H1 (cell line): Measurements from ENCODE around the gene SRSF7. TPM values are rescaled to one million over a fixed set of nuclear protein-coding genes. Genes with fewer than 3 reads are reported as not detected.

ENCODE experiments used
- CTCF ChIA-PET: fragments of 300-600 bp; sonication (Branson Sonifier 250); formaldehyde crosslinking; loops from one replicate; lab custom pipeline; 2021; ENCODE audit not compliant: partially characterized antibody; lab: Charles Lee
- POLR2A ChIA-PET: fragments of 300-600 bp; sonication (Branson Sonifier 250); formaldehyde crosslinking; loops from one replicate; lab custom pipeline; 2021; ENCODE audit warnings: inconsistent platforms; ENCODE audit not compliant: partially characterized antibody; lab: Charles Lee
- DNase-seq, 2 experiments: peaks; one replicate each; pipeline versions ENCODE4 v3.0.0 to v3.0.0-alpha.2; 2010 to 2022; ENCODE audit warnings: low spot score in 2 of 2, low read depth in 1 of 2, mixed read lengths in 1 of 2
- FAIRE-seq: peaks from 2 replicates; lab custom pipeline; 2011; peaks lifted over from hg19 to GRCh38; lab: Jason Lieb, UNC
- H2AFZ ChIP-seq: 2 replicates; pipeline ENCODE4 v1.8.1; 2012; ENCODE audit warnings: low read length, inconsistent platforms
- H2AK5ac ChIP-seq: 2 replicates; pipeline ENCODE4 v1.6.1; 2013; ENCODE audit warnings: low read depth, low read length
- H2BK120ac ChIP-seq: replicated peaks from 2 replicates; pipeline ENCODE3; 2013; ENCODE audit warnings: low read depth, low read length, inconsistent platforms
- H2BK12ac ChIP-seq: 2 replicates; pipeline ENCODE4 v1.6.1; 2013; ENCODE audit warnings: low read depth, low read length
- H2BK15ac ChIP-seq: 2 replicates; pipeline ENCODE4 v1.6.1; 2013; ENCODE audit warnings: low read length
- H2BK20ac ChIP-seq: 2 replicates; pipeline ENCODE4 v1.6.1; 2013; ENCODE audit warnings: low read length
- H2BK5ac ChIP-seq: 2 replicates; pipeline ENCODE4 v1.6.1; 2013; ENCODE audit warnings: low read depth, low read length
- H3K14ac ChIP-seq: 2 replicates; pipeline ENCODE4 v1.6.1; 2013; ENCODE audit warnings: inconsistent platforms; ENCODE audit not compliant: insufficient read length
- H3K18ac ChIP-seq: 2 replicates; pipeline ENCODE4 v1.6.1; 2013; ENCODE audit warnings: low read length; ENCODE audit errors: extremely low read depth
- H3K23ac ChIP-seq: 2 replicates; pipeline ENCODE4 v1.6.1; 2013; ENCODE audit warnings: inconsistent platforms; ENCODE audit not compliant: insufficient read length
- H3K23me2 ChIP-seq: 2 replicates; pipeline ENCODE4 v1.6.1; 2013; ENCODE audit warnings: low read depth, low read length
- H3K27ac ChIP-seq: 2 replicates; pipeline ENCODE4 v1.6.1; 2011; ENCODE audit warnings: low read depth, low read length, inconsistent platforms
- H3K27me3 ChIP-seq, 4 experiments: replicated peaks in 1 of 4; 1 replicate in 1 of 4; 2 replicates in 3 of 4; pipeline versions ENCODE4 v1.6.1 to v1.8.1; 2011 to 2013; ENCODE audit warnings: low read length in 3 of 4, mild to moderate bottlenecking in 3 of 4, inconsistent platforms in 2 of 4, mixed read lengths in 2 of 4, moderate library complexity in 1 of 4; ENCODE audit not compliant: control insufficient read depth in 3 of 4, insufficient read depth in 3 of 4; ENCODE audit errors: extremely low read depth in 1 of 4
- H3K36me3 ChIP-seq, 4 experiments: 2 replicates each; pipeline versions ENCODE4 v1.6.1 to v1.8.1; 2011 to 2013; ENCODE audit warnings: mild to moderate bottlenecking in 4 of 4, low read length in 3 of 4, moderate library complexity in 2 of 4, control low read depth in 1 of 4, inconsistent platforms in 1 of 4; ENCODE audit not compliant: insufficient read depth in 4 of 4, control insufficient read depth in 2 of 4
- H3K4ac ChIP-seq: replicated peaks from 2 replicates; pipeline ENCODE3; 2013; ENCODE audit warnings: low read length, low read depth, mixed read lengths, inconsistent platforms; ENCODE audit not compliant: insufficient read length
- H3K4me1 ChIP-seq, 4 experiments: replicated peaks in 1 of 4; 1 replicate in 1 of 4; 2 replicates in 3 of 4; pipeline versions ENCODE4 v1.6.1 to v1.8.1; 2011 to 2013; ENCODE audit warnings: low read length in 3 of 4, inconsistent platforms in 2 of 4, mixed read lengths in 1 of 4; ENCODE audit not compliant: insufficient read depth in 4 of 4, control insufficient read depth in 3 of 4
- H3K4me2 ChIP-seq, 2 experiments: 2 replicates each; pipeline versions ENCODE4 v1.6.1 to v1.8.1; 2011 to 2013; ENCODE audit warnings: low read depth in 2 of 2, low read length in 2 of 2, control low read depth in 1 of 2, inconsistent platforms in 1 of 2, mild to moderate bottlenecking in 1 of 2; ENCODE audit not compliant: insufficient read depth in 1 of 2
- H3K4me3 ChIP-seq, 4 experiments: fragments of 200-600, 300-600 bp in 1 of 4; sonication (generic), shearing (Covaris generic), sonication (Bioruptor Twin) in 1 of 4; 2 replicates each; pipeline versions ENCODE4 v1.5.1 to v1.8.1; 2011 to 2016; ENCODE audit warnings: low read length in 4 of 4, low read depth in 3 of 4, control low read depth in 2 of 4, inconsistent platforms in 2 of 4, mild to moderate bottlenecking in 2 of 4, mixed read lengths in 1 of 4, moderate library complexity in 1 of 4; ENCODE audit not compliant: insufficient read depth in 2 of 4; ENCODE audit errors: extremely low read depth in 1 of 4
- H3K56ac ChIP-seq: replicated peaks from 2 replicates; pipeline ENCODE3; 2013; ENCODE audit warnings: low read depth, mild to moderate bottlenecking, mixed read lengths, low read length, inconsistent platforms; ENCODE audit not compliant: insufficient read length
- H3K79me1 ChIP-seq: 2 replicates; pipeline ENCODE4 v1.6.1; 2013; ENCODE audit warnings: low read depth, low read length, control low read depth
- H3K79me2 ChIP-seq, 2 experiments: 2 replicates each; pipeline versions ENCODE4 v1.6.1 to v1.8.1; 2012 to 2013; ENCODE audit warnings: low read length in 2 of 2, mild to moderate bottlenecking in 2 of 2, inconsistent platforms in 1 of 2; ENCODE audit not compliant: insufficient read depth in 2 of 2, control insufficient read depth in 1 of 2
- H3K9ac ChIP-seq, 4 experiments: replicated peaks in 1 of 4; 1 replicate in 1 of 4; 2 replicates in 3 of 4; pipeline versions ENCODE4 v1.6.1 to v1.8.1; 2011 to 2013; ENCODE audit warnings: low read depth in 3 of 4, low read length in 3 of 4, control low read depth in 2 of 4, mild to moderate bottlenecking in 2 of 4, moderate library complexity in 2 of 4, inconsistent platforms in 1 of 4; ENCODE audit errors: extremely low read depth in 1 of 4
- H3K9me3 ChIP-seq, 2 experiments: 2 replicates each; pipeline versions ENCODE4 v1.6.1 to v1.8.1; 2012 to 2013; ENCODE audit warnings: mild to moderate bottlenecking in 2 of 2, moderate library complexity in 2 of 2, control low read depth in 1 of 2, inconsistent platforms in 1 of 2, low read depth in 1 of 2, low read length in 1 of 2, mixed read lengths in 1 of 2; ENCODE audit not compliant: insufficient read depth in 2 of 2
- H4K20me1 ChIP-seq, 2 experiments: replicated peaks in 1 of 2; 2 replicates each; pipeline versions ENCODE3 to v1.8.1; 2011 to 2013; ENCODE audit warnings: inconsistent platforms in 2 of 2, low read length in 2 of 2, mild to moderate bottlenecking in 1 of 2; ENCODE audit not compliant: insufficient read depth in 2 of 2, control insufficient read depth in 1 of 2
- H4K5ac ChIP-seq: 2 replicates; pipeline ENCODE4 v1.6.1; 2013; ENCODE audit warnings: low read length, low read depth, mixed read lengths, inconsistent platforms; ENCODE audit not compliant: insufficient read length
- H4K8ac ChIP-seq: 2 replicates; pipeline ENCODE4 v1.8.0; 2013; ENCODE audit warnings: mild to moderate bottlenecking, moderate library complexity, low read length, inconsistent platforms; ENCODE audit not compliant: insufficient read depth; ENCODE audit errors: extremely low read depth
- H4K91ac ChIP-seq: replicated peaks from 2 replicates; pipeline ENCODE3; 2013; ENCODE audit warnings: low read length, mixed read lengths, inconsistent platforms; ENCODE audit not compliant: insufficient read length
- CBX8 ChIP-seq: fragments of 300-800, 300-1000 bp; sonication (generic); IDR thresholded peaks from 2 replicates; pipeline ENCODE4 v1.7.1; 2016; ENCODE audit warnings: low read depth, low read length, borderline replicate concordance
- CREB1 ChIP-seq: IDR thresholded peaks from 2 replicates; pipeline ENCODE4 v1.6.1; 2012; ENCODE audit warnings: inconsistent platforms
- HDAC2 ChIP-seq, 2 experiments: fragments of 300-600 bp in 1 of 2; sonication (generic) in 1 of 2; IDR thresholded peaks; 2 replicates each; pipeline ENCODE4 v1.6.1; 2011 to 2012; ENCODE audit warnings: low read depth in 2 of 2, low read length in 2 of 2, mild to moderate bottlenecking in 2 of 2, moderate library complexity in 2 of 2, borderline replicate concordance in 1 of 2, inconsistent platforms in 1 of 2
- HDAC6 ChIP-seq: IDR thresholded peaks from one replicate; pipeline ENCODE4 v1.7.1; 2012; ENCODE audit warnings: low read depth, mild to moderate bottlenecking, inconsistent platforms, low read length, moderate library complexity
- KDM5A ChIP-seq: fragments of 200-600 bp; IDR thresholded peaks from 2 replicates; pipeline ENCODE4 v1.7.1; 2012; ENCODE audit warnings: mild to moderate bottlenecking, low read length, inconsistent platforms, mixed read lengths
- MAFK ChIP-seq: IDR thresholded peaks from 2 replicates; pipeline ENCODE4 v1.6.1; 2012; ENCODE audit warnings: low read depth, mild to moderate bottlenecking, improper control_type of control experiment, low read length
- RAD21 ChIP-seq, 2 experiments: IDR thresholded peaks in 1 of 2; conservative IDR thresholded peaks in 1 of 2; 2 replicates each; pipeline ENCODE4 v1.6.1; 2011; ENCODE audit warnings: low read depth in 2 of 2, low read length in 2 of 2, improper control_type of control experiment in 1 of 2, inconsistent platforms in 1 of 2, mild to moderate bottlenecking in 1 of 2, moderate library complexity in 1 of 2
- RBBP5 ChIP-seq: IDR thresholded peaks from 2 replicates; pipeline ENCODE4 v1.7.1; 2012; ENCODE audit warnings: low read depth, mild to moderate bottlenecking, inconsistent platforms, low read length, moderate library complexity, borderline replicate concordance
- SAP30 ChIP-seq: fragments of 300-600 bp; sonication (generic); IDR thresholded peaks from 2 replicates; pipeline ENCODE4 v1.7.1; 2012; ENCODE audit warnings: low read length, moderate library complexity, mild to moderate bottlenecking, inconsistent platforms; ENCODE audit not compliant: insufficient read depth, insufficient replicate concordance
- SIN3A ChIP-seq, 2 experiments: IDR thresholded peaks in 1 of 2; conservative IDR thresholded peaks in 1 of 2; 2 replicates each; pipeline ENCODE4 v1.6.1; 2011 to 2012; ENCODE audit warnings: low read length in 2 of 2, improper control_type of control experiment in 1 of 2, low read depth in 1 of 2, mild to moderate bottlenecking in 1 of 2
- TCF12 ChIP-seq: IDR thresholded peaks from 2 replicates; pipeline ENCODE4 v1.6.1; 2011; ENCODE audit warnings: low read depth, mild to moderate bottlenecking, low read length
- WGBS, 2 experiments: shearing (Covaris generic) in 1 of 2; methylation state at CpG; one replicate each; pipeline versions ENCODE4 v1.1.6 to v1.1.7; 2013 to 2015; ENCODE audit warnings: low lambda C conversion rate in 2 of 2, mixed read lengths in 2 of 2, inconsistent platforms in 1 of 2, low coverage in 1 of 2, missing lambda C conversion rate in 1 of 2; ENCODE audit not compliant: insufficient replicate concordance in 2 of 2, insufficient coverage in 1 of 2, insufficient read length in 1 of 2; ENCODE audit errors: extremely low coverage in 1 of 2, missing lambda C conversion rate in 1 of 2; 5-methylcytosine and 5-hydroxymethylcytosine counted together
- polyA plus RNA-seq, 7 experiments: library from polyadenylated mRNA; depleted of rRNA in 3 of 7; stranded (reverse) in 5 of 7; unstranded in 2 of 7; fragments of >200 nt in 5 of 7; fragments of 200-250 nt in 2 of 7; gene quantifications; 1 replicate in 5 of 7; 2 replicates in 1 of 7; 4 replicates in 1 of 7; pipeline versions ENCODE4 v1.2.1 to v1.2.3, GENCODE V29; 2011 to 2013; ENCODE audit warnings: missing spikeins in 2 of 7, mixed read lengths in 2 of 7
- total RNA-seq: library from RNA; stranded (reverse); fragmentation: NEBNext Ultra II Directional; extraction: Animal tissue kit (Norgen Biotek cat#: 25700); gene quantifications from 2 replicates; pipeline ENCODE4 v1.2.1, GENCODE V29; 2021

SRSF7 gene
- total and polyA plus RNA-seq, 2 of the 8 experiments (the other 6 are each of a cell fraction or from before 2014, with no cell fraction given) = 370 to 415 TPM

- H3K14ac ChIP-seq = no peak overlapping the region
- ChIA-PET CTCF (interaction anchor here (0.6 to 2.8 kb wide), 9 partner anchors 10 to 427 kb away, joined by 3 to 25 read pairs (median 3); no protein-coding TSS in a partner anchor), POLR2A (interaction anchor here (0.6 to 24.3 kb wide), 34 partner anchors 5 to 457 kb away, joined by 3 to 486 read pairs (median 4); partner anchors contain the start of genes DHX57, GALM, HNRNPLL and MORN2)
- no peak overlapping the region for H3K18ac ChIP-seq
- no peak overlapping the region for H2BK15ac ChIP-seq
- H3K9ac ChIP-seq = no peak overlapping the region
- 96% methylated on average over 10 of the region's 10 CpGs; no CpG with 5 or more reads in 1 of the 2 experiments for WGBS, 2 experiments
- H3K4me1 ChIP-seq = no peaks in the 10 kb centered on the region; a peak in 1 of 7 replicates
- H2BK5ac ChIP-seq = no peak overlapping the region
- no peak overlapping the region for H3K56ac ChIP-seq
- no peak overlapping the region for H4K8ac ChIP-seq
- H3K4me2 ChIP-seq = no peak overlapping the region
- H3K4ac ChIP-seq = no peak overlapping the region
- no peak overlapping the region for H2AFZ ChIP-seq
- no peaks in the 10 kb centered on the region for H3K27me3 ChIP-seq
- H3K23ac ChIP-seq = no peak overlapping the region
- no peaks in the 10 kb centered on the region for H3K23me2 ChIP-seq
- no peak overlapping the region for H2BK12ac ChIP-seq
- no peak overlapping the region for H2BK120ac ChIP-seq
- H2AK5ac ChIP-seq = no peak overlapping the region
- no peak overlapping the region for H4K5ac ChIP-seq
- H3K36me3 ChIP-seq = peaks cover 24 to 66% (median 49%) of the 10 kb centered on the region in 4 experiments
- H3K79me1 ChIP-seq = no peaks in the 10 kb centered on the region
- peaks cover 13 to 16% of the 10 kb centered on the region in 2 experiments for H4K20me1 ChIP-seq
- H3K27ac ChIP-seq = no peak overlapping the region
- DNase-seq (no peak), FAIRE-seq (no peak)
- no peak overlapping the region for H4K91ac ChIP-seq
- H3K4me3 ChIP-seq = no peak overlapping the region
- H3K9me3 ChIP-seq = no peaks in the 10 kb centered on the region
- H3K79me2 ChIP-seq = peaks cover 0 to 40% of the 10 kb centered on the region in 2 experiments; a peak in 2 of 4 replicates
- no peak overlapping the region for H2BK20ac ChIP-seq
- no peak for TF ChIP-seq RBBP5
- peak; percentile 10; the same call in 1 of the 2 replicates for TF ChIP-seq MAFK
- TF ChIP-seq TCF12 = no peak
- no peak for TF ChIP-seq HDAC6
- no peak for TF ChIP-seq HDAC2 (IDR thresholded peaks at IDR 0.05; ENCODE audit: borderline replicate concordance in 1 of 2, low read depth in 2 of 2, low read length in 2 of 2)
- no peak for TF ChIP-seq SAP30
- no peak for TF ChIP-seq KDM5A
- TF ChIP-seq RAD21 (IDR thresholded peaks at IDR 0.05 in 1 of 2, conservative IDR thresholded peaks at IDR 0.05 in 1 of 2; ENCODE audit: low read depth in 2 of 2, low read length in 2 of 2) = no peak
- no peak for TF ChIP-seq CREB1
- no peak for TF ChIP-seq SIN3A (conservative IDR thresholded peaks at IDR 0.05 in 1 of 2, IDR thresholded peaks at IDR 0.05 in 1 of 2; ENCODE audit: low read depth in 1 of 2, low read length in 2 of 2)
- no peak for TF ChIP-seq CBX8
These were observed 8.2 kb downstream of the SRSF7 start for GRCh38 chr2:38742797-38743559.
